NCI-H2171 (cell line): ENCODE measurements around the gene TLK1.

Source experiments
- DNase-seq: peaks from one replicate; lab custom pipeline; 2025; lab: John Stamatoyannopoulos, UW

The TLK1 gene

GRCh38 chr2:170999654-171000053, 161.0 kb downstream of the TLK1 start:
- no peak for DNase-seq

- no peak for DNase-seq
Measured at GRCh38 chr2:170997893-170998597, 162.6 kb downstream of the TLK1 start.

- DNase-seq = no peak
Measured at GRCh38 chr2:170996316-170996715, 164.4 kb downstream of the TLK1 start.

GRCh38 chr2:170991398-170992182, 169.1 kb downstream of the TLK1 start:
- DNase-seq = no peak

- no peak for DNase-seq
Measured at GRCh38 chr2:170986566-170987258, 174.0 kb downstream of the TLK1 start.

GRCh38 chr2:170985407-170985806, 175.3 kb downstream of the TLK1 start:
- DNase-seq = no peak

- no peak for DNase-seq
Measured at GRCh38 chr2:170984079-170984478, 176.6 kb downstream of the TLK1 start.

GRCh38 chr2:170975943-170976270, 184.8 kb downstream of the TLK1 start:
- no peak for DNase-seq

- DNase-seq = no peak
Measured at GRCh38 chr2:170975127-170975942, 185.4 kb downstream of the TLK1 start.

- no peak for DNase-seq
Measured at GRCh38 chr2:170974304-170974993, 186.2 kb downstream of the TLK1 start.

- DNase-seq = peak; percentile 90
Measured at GRCh38 chr2:170973492-170974303, 187.0 kb downstream of the TLK1 start.

GRCh38 chr2:170973225-170973491, 187.5 kb downstream of the TLK1 start:
- no peak for DNase-seq

- DNase-seq = no peak
Measured at GRCh38 chr2:170972296-170973224, 188.1 kb downstream of the TLK1 start.

GRCh38 chr2:170971071-170971470, 189.6 kb downstream of the TLK1 start:
- no peak for DNase-seq

GRCh38 chr2:170969872-170970496, 190.7 kb downstream of the TLK1 start:
- no peak for DNase-seq

GRCh38 chr2:170969030-170969429, 191.7 kb downstream of the TLK1 start:
- no peak for DNase-seq

GRCh38 chr2:170968205-170969003, 192.3 kb downstream of the TLK1 start:
- DNase-seq = no peak

GRCh38 chr2:170967553-170967952, 193.1 kb downstream of the TLK1 start:
- DNase-seq = no peak
